Lower leg skin (tissue), 4 donors: ENCODE results near the gene MYBPC1. TPM values are rescaled to one million over a fixed set of nuclear protein-coding genes. Genes with fewer than 3 reads are reported as not detected.

Experiments
- DNase-seq, 2 donors: peaks; one replicate each; pipeline ENCODE4 v3.0.0-alpha.2; 2019; ENCODE audit warnings: low spot score in 2 of 2
- H3K4me3 ChIP-seq: fragments of 200-600 bp; sonication (generic); 2 replicates; pipeline ENCODE4 v1.5.1; 2017; ENCODE audit warnings: mild to moderate bottlenecking, low read depth; ENCODE audit not compliant: poor library complexity, severe bottlenecking
- CTCF ChIP-seq, 3 donors: fragments of 450-650 bp; IDR thresholded peaks; one replicate each; pipeline ENCODE4 v1.5.1; 2016; ENCODE audit warnings: antibody characterized with exemption in 3 of 3, mild to moderate bottlenecking in 3 of 3, moderate library complexity in 2 of 3
- POLR2A ChIP-seq, 2 donors: fragments of 450-650 bp; IDR thresholded peaks; one replicate each; pipeline ENCODE4 v1.6.1; 2016 to 2017; ENCODE audit warnings: antibody characterized with exemption in 2 of 2, mild to moderate bottlenecking in 1 of 2, moderate library complexity in 1 of 2
- WGBS, 2 donors: methylation state at CpG; one replicate each; pipeline ENCODE4 v1.1.5; 2018; 5-methylcytosine and 5-hydroxymethylcytosine counted together
- intact Hi-C: fragments of 100-400 bp; cut with DNase I; formaldehyde crosslinking; loops from one replicate; pipeline ENCODE4 v1.15.0; 2023; ENCODE audit warnings: low total_unique reads
- total RNA-seq, 4 donors: library from RNA; depleted of rRNA; stranded (reverse); fragments of >200 nt; gene quantifications; one replicate each; pipeline ENCODE4 v1.1.0, GENCODE V29; 2016

MYBPC1 gene
- total RNA-seq, 4 donors from 2014 or later, result 2.0 to 6.8 (median 5.4) TPM

GRCh38 chr12:101592448-101592847 is 2.3 kb upstream of the MYBPC1 start:
- intact Hi-C loops, result no loop called here
- 61 to 66% methylated on average over 2 of the region's 2 CpGs for WGBS, 2 donors

GRCh38 chr12:101592921-101593320 is 1.9 kb upstream of the MYBPC1 start:
- intact Hi-C loops, result no loop called here
- no peak for TF ChIP-seq POLR2A (IDR thresholded peaks at IDR 0.05)
- TF ChIP-seq CTCF (IDR thresholded peaks at IDR 0.05), result no peak
- H3K4me3 ChIP-seq, result no peak overlapping the region
- WGBS, 2 donors, result 42 to 64% methylated on average over 4 of the region's 4 CpGs
- DNase-seq, result no peak

More at GRCh38 chr12:101592448-101592847, 2.3 kb upstream of the MYBPC1 start:
- no peak overlapping the region for H3K4me3 ChIP-seq
- no peak for TF ChIP-seq POLR2A (IDR thresholded peaks at IDR 0.05)
- TF ChIP-seq CTCF (IDR thresholded peaks at IDR 0.05), result no peak
- no peak for DNase-seq

GRCh38 chr12:101596172-101596571 is 1.4 kb downstream of the MYBPC1 start:
- H3K4me3 ChIP-seq, result no peak overlapping the region
- DNase-seq, result no peak
- WGBS, 2 donors, result 62 to 67% methylated on average over 2 of the region's 2 CpGs
- TF ChIP-seq POLR2A (IDR thresholded peaks at IDR 0.05), result no peak
- no peak for TF ChIP-seq CTCF (IDR thresholded peaks at IDR 0.05)
- intact Hi-C loops, result no loop called here

GRCh38 chr12:101597164-101597563 is 2.4 kb downstream of the MYBPC1 start:
- no peak for DNase-seq

GRCh38 chr12:101598483-101598882 is 3.7 kb downstream of the MYBPC1 start:
- no peak overlapping the region for H3K4me3 ChIP-seq
- 87 to 88% methylated on average over 3 of the region's 3 CpGs for WGBS, 2 donors
- intact Hi-C loops, result no loop called here

More at GRCh38 chr12:101597164-101597563, 2.4 kb downstream of the MYBPC1 start:
- TF ChIP-seq POLR2A (IDR thresholded peaks at IDR 0.05), result no peak
- TF ChIP-seq CTCF (IDR thresholded peaks at IDR 0.05), result no peak
- no peak overlapping the region for H3K4me3 ChIP-seq
- intact Hi-C loops, result no loop called here
- WGBS, 2 donors, result 75 to 79% methylated on average over 2 of the region's 2 CpGs

More at GRCh38 chr12:101598483-101598882, 3.7 kb downstream of the MYBPC1 start:
- TF ChIP-seq CTCF (IDR thresholded peaks at IDR 0.05) (no peak), POLR2A (IDR thresholded peaks at IDR 0.05) (no peak)
- no peak for DNase-seq
